Neural progenitor cell (in vitro differentiated cells): ENCODE measurements around the gene SLC2A14.
"Not testable (repeated sequence)": the region's sequence is repeated elsewhere in the genome, so short reads cannot be mapped to it uniquely, and the experiment has no call there.

Experiments used
- EZH2 ChIP-seq: fragments of 200-600 bp; sonication (generic); IDR thresholded peaks from 2 replicates; pipeline ENCODE4 v1.6.1; 2017; ENCODE audit warnings: antibody characterized with exemption, mild to moderate bottlenecking, moderate library complexity
- EZH2phosphoT487 ChIP-seq: fragments of 200-600 bp; sonication (generic); IDR thresholded peaks from 2 replicates; pipeline ENCODE4 v1.6.1; 2017; ENCODE audit warnings: antibody characterized with exemption
- TF ChIP-seq, protein P1 (sequence below): fragments of 200-600 bp; sonication (generic); IDR thresholded peaks from 2 replicates; pipeline ENCODE4 v1.5.1; 2017; ENCODE audit warnings: antibody characterized with exemption, mild to moderate bottlenecking

DNA sequence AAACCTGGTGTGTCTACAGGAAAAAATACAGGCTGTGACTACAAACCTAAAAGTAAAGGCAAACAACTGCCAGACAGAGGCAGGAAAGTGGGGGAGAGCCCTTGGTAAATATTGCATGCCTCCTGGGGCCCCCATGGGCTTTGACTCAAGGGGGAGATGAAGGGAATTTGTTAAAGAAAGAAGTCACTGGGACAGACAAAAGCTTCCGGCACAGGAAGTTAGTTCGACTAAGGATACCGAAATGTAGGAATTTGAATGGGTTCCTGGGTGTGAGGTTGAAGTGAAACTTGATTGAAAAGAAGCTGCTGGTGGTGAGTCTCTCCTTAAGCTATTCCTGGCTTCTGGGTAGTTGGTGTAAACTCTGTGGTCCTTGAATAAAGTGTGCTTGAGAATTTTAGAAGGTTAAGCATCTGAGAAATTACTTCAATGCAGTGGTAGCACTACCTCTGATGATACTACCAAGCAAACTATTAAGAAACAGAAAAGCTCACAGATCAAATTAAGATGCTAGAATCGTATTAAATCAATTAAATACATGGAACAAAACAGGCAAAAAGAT, 73.9 kb downstream of the SLC2A14 start:
- TF ChIP-seq, protein P1, sequence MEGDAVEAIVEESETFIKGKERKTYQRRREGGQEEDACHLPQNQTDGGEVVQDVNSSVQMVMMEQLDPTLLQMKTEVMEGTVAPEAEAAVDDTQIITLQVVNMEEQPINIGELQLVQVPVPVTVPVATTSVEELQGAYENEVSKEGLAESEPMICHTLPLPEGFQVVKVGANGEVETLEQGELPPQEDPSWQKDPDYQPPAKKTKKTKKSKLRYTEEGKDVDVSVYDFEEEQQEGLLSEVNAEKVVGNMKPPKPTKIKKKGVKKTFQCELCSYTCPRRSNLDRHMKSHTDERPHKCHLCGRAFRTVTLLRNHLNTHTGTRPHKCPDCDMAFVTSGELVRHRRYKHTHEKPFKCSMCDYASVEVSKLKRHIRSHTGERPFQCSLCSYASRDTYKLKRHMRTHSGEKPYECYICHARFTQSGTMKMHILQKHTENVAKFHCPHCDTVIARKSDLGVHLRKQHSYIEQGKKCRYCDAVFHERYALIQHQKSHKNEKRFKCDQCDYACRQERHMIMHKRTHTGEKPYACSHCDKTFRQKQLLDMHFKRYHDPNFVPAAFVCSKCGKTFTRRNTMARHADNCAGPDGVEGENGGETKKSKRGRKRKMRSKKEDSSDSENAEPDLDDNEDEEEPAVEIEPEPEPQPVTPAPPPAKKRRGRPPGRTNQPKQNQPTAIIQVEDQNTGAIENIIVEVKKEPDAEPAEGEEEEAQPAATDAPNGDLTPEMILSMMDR = not testable (repeated sequence)
- TF ChIP-seq EZH2phosphoT487, EZH2: not testable (repeated sequence)
